HepG2 (cell line): ENCODE measurements around the gene C11orf91.
"Not testable (repeated sequence)": the region's sequence is repeated elsewhere in the genome, so short reads cannot be mapped to it uniquely, and the experiment has no call there.

Experiments used
- BHLHE40 ChIP-seq: IDR thresholded peaks from 2 replicates; pipeline ENCODE4 v1.6.1; 2011; ENCODE audit warnings: low read length, improper control_type of control experiment
- BRCA1 ChIP-seq: sonication (generic); formaldehyde crosslinking; IDR thresholded peaks from 2 replicates; pipeline ENCODE4 v1.4.0; 2020; ENCODE audit warnings: missing genetic modification reagents
- CHCHD3 ChIP-seq: sonication (generic); formaldehyde crosslinking; IDR thresholded peaks from 2 replicates; pipeline ENCODE4 v1.8.0; 2022; ENCODE audit warnings: mild to moderate bottlenecking, missing genetic modification reagents, moderate library complexity
- CHD2 ChIP-seq: IDR thresholded peaks from 2 replicates; pipeline ENCODE4 v1.6.1; 2011; ENCODE audit warnings: low read depth, low read length, improper control_type of control experiment
- HMGXB4 ChIP-seq, 2 experiments: sonication (generic) in 1 of 2; formaldehyde crosslinking in 1 of 2; IDR thresholded peaks; 2 replicates each; pipeline versions ENCODE4 v1.4.0 to v1.6.1; 2018 to 2020; ENCODE audit warnings: missing genetic modification reagents in 2 of 2, borderline replicate concordance in 1 of 2, low read depth in 1 of 2, mild to moderate bottlenecking in 1 of 2, missing biosample characterization in 1 of 2
- MAFK ChIP-seq, 2 experiments: IDR thresholded peaks in 1 of 2; conservative IDR thresholded peaks in 1 of 2; 2 replicates each; pipeline ENCODE4 v1.6.1; 2011; ENCODE audit warnings: improper control_type of control experiment in 2 of 2, low read length in 2 of 2
- POLR2A ChIP-seq, 2 experiments: IDR thresholded peaks; 2 replicates each; pipeline ENCODE4 v1.6.1; 2011; ENCODE audit warnings: low read depth in 2 of 2, low read length in 2 of 2, mild to moderate bottlenecking in 1 of 2, moderate library complexity in 1 of 2; ENCODE audit not compliant: insufficient read depth in 1 of 2
- ZMAT5 ChIP-seq: sonication (generic); formaldehyde crosslinking; IDR thresholded peaks from 2 replicates; pipeline ENCODE4 v1.5.0; 2020; ENCODE audit warnings: mild to moderate bottlenecking, low read depth, missing genetic modification reagents, borderline replicate concordance
- ZNF121 ChIP-seq: sonication (generic); formaldehyde crosslinking; IDR thresholded peaks from 2 replicates; pipeline ENCODE4 v1.5.0; 2020; ENCODE audit warnings: mild to moderate bottlenecking, missing genetic modification reagents
- ZNF530 ChIP-seq: sonication (generic); formaldehyde crosslinking; IDR thresholded peaks from 2 replicates; pipeline ENCODE4 v1.5.0; 2020; ENCODE audit warnings: low read depth, mild to moderate bottlenecking, missing genetic modification reagents

GRCh38 chr11:33661526-33661925 is 39.1 kb downstream of the C11orf91 start:
- TF ChIP-seq CHD2; POLR2A (IDR thresholded peaks at IDR 0.05; ENCODE audit: insufficient read depth in 1 of 2, low read depth in 2 of 2, low read length in 2 of 2); CHCHD3 (CRISPR knock-in tag); BRCA1 (CRISPR knock-in tag); ZMAT5 (CRISPR knock-in tag); HMGXB4 (CRISPR knock-in tag; IDR thresholded peaks at IDR 0.05; ENCODE audit: borderline replicate concordance in 1 of 2, low read depth in 1 of 2); MAFK (conservative IDR thresholded peaks at IDR 0.05 in 1 of 2, IDR thresholded peaks at IDR 0.05 in 1 of 2; ENCODE audit: low read length in 2 of 2); BHLHE40; ZNF121 (CRISPR knock-in tag); ZNF530 (CRISPR knock-in tag): not testable (repeated sequence)
